Measurements from ENCODE around the gene SIGLEC5.

DNA sequence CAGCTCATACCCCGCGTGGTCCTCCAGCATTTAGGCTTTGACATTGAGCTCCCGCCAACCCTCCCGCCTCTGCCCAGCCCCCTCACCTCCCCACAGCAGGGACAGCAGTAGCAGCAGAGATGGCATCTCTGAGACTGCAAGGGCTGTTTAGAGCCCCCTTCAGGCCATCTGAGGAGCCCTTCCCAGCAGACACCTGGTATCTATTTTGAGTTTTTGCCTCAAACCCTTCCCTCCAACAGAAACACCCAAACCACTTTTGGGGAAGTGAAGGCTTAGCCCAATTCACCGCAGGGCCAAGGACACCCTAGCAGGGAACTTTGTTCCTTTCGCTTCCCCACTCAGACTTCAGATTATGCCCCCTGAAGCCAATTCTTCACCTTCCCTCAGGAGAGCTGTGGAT lies 65.4 kb downstream of the SIGLEC5 start:
- TF ChIP-seq NRF1 (IDR thresholded peaks at IDR 0.05; ENCODE audit: low read depth, low read length) (no peak), FOXM1 (IDR thresholded peaks at IDR 0.05; ENCODE audit: low read depth) (no peak), FOXJ3 (CRISPR knock-in tag; IDR thresholded peaks at IDR 0.05) (no peak), TEAD4 (IDR thresholded peaks at IDR 0.05; ENCODE audit: borderline replicate concordance, insufficient read depth) (no peak), POLR2AphosphoS5 (IDR thresholded peaks at IDR 0.05; ENCODE audit: low read depth, low read length) (no peak), TCF12 (IDR thresholded peaks at IDR 0.05) (no peak), GABPA (IDR thresholded peaks at IDR 0.05; ENCODE audit: low read depth) (no peak), YY1 (IDR thresholded peaks at IDR 0.05; ENCODE audit: low read depth) (no peak), SIN3A (IDR thresholded peaks at IDR 0.05; ENCODE audit: borderline replicate concordance, low read depth, low read length) (no peak), RFX5 (IDR thresholded peaks at IDR 0.05; ENCODE audit: low read length) (no peak)
- TF ChIP-seq, protein P1, sequence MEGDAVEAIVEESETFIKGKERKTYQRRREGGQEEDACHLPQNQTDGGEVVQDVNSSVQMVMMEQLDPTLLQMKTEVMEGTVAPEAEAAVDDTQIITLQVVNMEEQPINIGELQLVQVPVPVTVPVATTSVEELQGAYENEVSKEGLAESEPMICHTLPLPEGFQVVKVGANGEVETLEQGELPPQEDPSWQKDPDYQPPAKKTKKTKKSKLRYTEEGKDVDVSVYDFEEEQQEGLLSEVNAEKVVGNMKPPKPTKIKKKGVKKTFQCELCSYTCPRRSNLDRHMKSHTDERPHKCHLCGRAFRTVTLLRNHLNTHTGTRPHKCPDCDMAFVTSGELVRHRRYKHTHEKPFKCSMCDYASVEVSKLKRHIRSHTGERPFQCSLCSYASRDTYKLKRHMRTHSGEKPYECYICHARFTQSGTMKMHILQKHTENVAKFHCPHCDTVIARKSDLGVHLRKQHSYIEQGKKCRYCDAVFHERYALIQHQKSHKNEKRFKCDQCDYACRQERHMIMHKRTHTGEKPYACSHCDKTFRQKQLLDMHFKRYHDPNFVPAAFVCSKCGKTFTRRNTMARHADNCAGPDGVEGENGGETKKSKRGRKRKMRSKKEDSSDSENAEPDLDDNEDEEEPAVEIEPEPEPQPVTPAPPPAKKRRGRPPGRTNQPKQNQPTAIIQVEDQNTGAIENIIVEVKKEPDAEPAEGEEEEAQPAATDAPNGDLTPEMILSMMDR (IDR thresholded peaks at IDR 0.05) = no peak
- TF ChIP-seq, protein P2, sequence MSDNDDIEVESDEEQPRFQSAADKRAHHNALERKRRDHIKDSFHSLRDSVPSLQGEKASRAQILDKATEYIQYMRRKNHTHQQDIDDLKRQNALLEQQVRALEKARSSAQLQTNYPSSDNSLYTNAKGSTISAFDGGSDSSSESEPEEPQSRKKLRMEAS (IDR thresholded peaks at IDR 0.05; ENCODE audit: low read depth) = no peak
